Lower leg skin (tissue), 4 donors: ENCODE measurements around the gene TMEM163. TPM values are rescaled to one million over a fixed set of nuclear protein-coding genes. Genes with fewer than 3 reads are reported as not detected.

ENCODE experiments used
- DNase-seq, 2 donors: peaks; one replicate each; pipeline ENCODE4 v3.0.0-alpha.2; 2019; ENCODE audit warnings: low spot score in 2 of 2
- H3K4me3 ChIP-seq: fragments of 200-600 bp; sonication (generic); 2 replicates; pipeline ENCODE4 v1.5.1; 2017; ENCODE audit warnings: mild to moderate bottlenecking, low read depth; ENCODE audit not compliant: poor library complexity, severe bottlenecking
- CTCF ChIP-seq, 3 donors: fragments of 450-650 bp; IDR thresholded peaks; one replicate each; pipeline ENCODE4 v1.5.1; 2016; ENCODE audit warnings: antibody characterized with exemption in 3 of 3, mild to moderate bottlenecking in 3 of 3, moderate library complexity in 2 of 3
- POLR2A ChIP-seq, 2 donors: fragments of 450-650 bp; IDR thresholded peaks; one replicate each; pipeline ENCODE4 v1.6.1; 2016 to 2017; ENCODE audit warnings: antibody characterized with exemption in 2 of 2, mild to moderate bottlenecking in 1 of 2, moderate library complexity in 1 of 2
- WGBS, 2 donors: methylation state at CpG; one replicate each; pipeline ENCODE4 v1.1.5; 2018; 5-methylcytosine and 5-hydroxymethylcytosine counted together
- intact Hi-C: fragments of 100-400 bp; cut with DNase I; formaldehyde crosslinking; loops from one replicate; pipeline ENCODE4 v1.15.0; 2023; ENCODE audit warnings: low total_unique reads
- total RNA-seq, 4 donors: library from RNA; depleted of rRNA; stranded (reverse); fragments of >200 nt; gene quantifications; one replicate each; pipeline ENCODE4 v1.1.0, GENCODE V29; 2016

TMEM163 gene
- total RNA-seq, 4 donors from 2014 or later, result 0.19 to 0.46 TPM; not detected in 2

- no peak overlapping the region for H3K4me3 ChIP-seq
- no peak for DNase-seq
- intact Hi-C loops, result no loop called here
- 61 to 68% methylated on average over 1 of the region's 1 CpG for WGBS, 2 donors
- TF ChIP-seq POLR2A (IDR thresholded peaks at IDR 0.05), result no peak
- no peak for TF ChIP-seq CTCF (IDR thresholded peaks at IDR 0.05)
Measured at GRCh38 chr2:134532537-134532936, 186.3 kb downstream of the TMEM163 start.

- DNase-seq, result no peak
- whole genome bisulfite sequencing, 2 donors, result 49 to 57% methylated on average over 6 of the region's 6 CpGs
- no peak overlapping the region for H3K4me3 ChIP-seq
- TF ChIP-seq POLR2A (IDR thresholded peaks at IDR 0.05), result no peak
- no peak for TF ChIP-seq CTCF (IDR thresholded peaks at IDR 0.05)
- intact Hi-C loops, result loop anchor here (5.0 kb wide), 1 partner anchor 530 kb away; no protein-coding TSS in a partner anchor
Measured at GRCh38 chr2:134527381-134527780, 191.4 kb downstream of the TMEM163 start.

- no peak for TF ChIP-seq POLR2A (IDR thresholded peaks at IDR 0.05)
- TF ChIP-seq CTCF (IDR thresholded peaks at IDR 0.05), result no peak
- intact Hi-C loops, result no loop called here
- no peak for DNase-seq
- 47 to 53% methylated on average over 13 of the region's 13 CpGs for WGBS, 2 donors
- no peak overlapping the region for H3K4me3 ChIP-seq
Measured at GRCh38 chr2:134522496-134523455, 196.0 kb downstream of the TMEM163 start.

GRCh38 chr2:134518101-134518500, 200.7 kb downstream of the TMEM163 start:
- TF ChIP-seq CTCF (IDR thresholded peaks at IDR 0.05) (no peak), POLR2A (IDR thresholded peaks at IDR 0.05) (no peak)
- H3K4me3 ChIP-seq, result no peak overlapping the region
- DNase-seq, result no peak
- intact Hi-C loops, result no loop called here
- 56 to 61% methylated on average over 2 of the region's 2 CpGs for WGBS, 2 donors

- TF ChIP-seq POLR2A (IDR thresholded peaks at IDR 0.05) (no peak), CTCF (IDR thresholded peaks at IDR 0.05) (no peak)
- no peak for DNase-seq
- intact Hi-C loops, result no loop called here
- WGBS, 2 donors, result 66 to 71% methylated on average over 5 of the region's 5 CpGs
- H3K4me3 ChIP-seq, result no peak overlapping the region
Measured at GRCh38 chr2:134515137-134515536, 203.7 kb downstream of the TMEM163 start.
